Ammon's horn (tissue), 1 donor: Measurements from ENCODE around the gene PEX3.
A peak's percentile ranks its signal among the peaks of the same experiment; 100 is the strongest.
"Not testable (repeated sequence)": the region's sequence is repeated elsewhere in the genome, so short reads cannot be mapped to it uniquely, and the experiment has no call there.

Source experiments
- DNase-seq: peaks from one replicate; pipeline ENCODE4 v3.0.0-alpha.2; 2016; ENCODE audit warnings: low spot score

The PEX3 gene

DNA sequence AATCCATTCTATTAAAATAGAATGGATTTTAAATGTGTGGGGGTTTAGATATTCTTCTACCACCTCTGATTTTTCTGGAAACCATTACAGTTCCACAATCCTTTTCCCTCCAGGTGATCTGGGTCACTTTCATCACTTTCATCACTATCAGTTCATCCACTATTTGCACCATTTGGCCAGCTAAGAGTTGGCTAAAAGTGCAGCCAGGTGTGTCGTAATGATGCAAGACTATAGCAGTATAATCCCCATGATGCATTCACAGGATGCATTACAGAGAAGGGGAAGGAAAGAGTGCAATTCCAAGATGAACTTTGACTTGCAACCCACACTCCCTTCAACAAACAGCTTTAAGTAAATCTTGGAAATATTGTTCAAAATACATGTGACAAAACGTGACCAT is 56.0 kb downstream of the PEX3 start:
- DNase-seq, result no peak

DNA sequence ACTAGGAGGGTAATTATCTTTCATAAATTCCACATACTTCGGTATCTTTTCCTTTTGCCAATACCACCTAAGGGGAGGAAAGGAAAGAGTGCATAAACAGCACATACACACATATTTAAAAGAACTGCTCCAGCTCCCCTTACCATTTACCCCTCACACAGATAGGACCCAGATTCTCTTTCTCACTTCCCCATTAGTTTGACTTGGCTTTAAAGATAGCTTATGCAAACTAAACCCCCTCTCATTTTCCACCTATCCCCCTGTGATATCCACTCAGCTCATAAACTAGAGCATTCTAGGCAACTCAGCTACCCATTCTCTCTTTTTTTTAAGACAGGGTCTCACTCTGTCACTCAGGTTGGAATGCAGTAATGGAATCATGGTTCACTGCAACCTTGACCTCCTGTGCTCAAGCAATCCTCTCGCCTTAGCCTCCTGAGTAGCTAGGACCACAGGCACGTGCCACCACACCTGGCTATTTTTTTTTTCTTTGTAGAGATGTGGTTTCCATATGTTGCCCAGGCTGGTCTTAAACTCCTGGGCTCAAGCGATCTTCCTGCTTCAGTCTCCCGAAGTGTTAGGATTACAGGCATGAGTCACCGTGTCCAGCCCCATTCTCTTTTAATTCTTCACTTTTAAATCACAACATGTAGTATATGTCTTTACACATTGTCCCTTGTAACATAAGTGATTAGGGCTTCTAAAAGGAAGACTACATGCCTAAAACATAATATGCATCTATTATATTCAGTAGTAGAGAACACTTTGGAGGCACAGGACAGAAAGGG is 56.9 kb downstream of the PEX3 start:
- DNase-seq, result no peak

DNA sequence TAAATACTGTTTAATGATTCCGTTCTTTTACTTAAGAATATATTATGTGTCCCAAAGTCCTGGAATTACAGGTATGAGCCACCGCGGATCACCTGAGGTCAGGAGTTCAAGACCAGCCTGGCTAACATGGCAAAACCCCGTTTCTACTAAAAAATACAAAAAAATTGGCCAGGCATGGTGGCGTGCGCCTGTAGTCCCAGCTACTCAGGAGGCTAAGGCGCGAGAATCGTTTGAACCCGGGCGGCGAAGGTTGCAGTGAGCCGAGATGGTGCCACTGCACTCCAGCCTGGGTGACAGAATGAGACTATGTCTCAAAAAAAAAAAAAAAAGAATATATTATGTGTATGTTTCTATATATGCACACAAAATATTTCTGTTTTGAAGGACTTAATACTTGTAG is 59.7 kb downstream of the PEX3 start:
- not testable (repeated sequence) for DNase-seq

DNA sequence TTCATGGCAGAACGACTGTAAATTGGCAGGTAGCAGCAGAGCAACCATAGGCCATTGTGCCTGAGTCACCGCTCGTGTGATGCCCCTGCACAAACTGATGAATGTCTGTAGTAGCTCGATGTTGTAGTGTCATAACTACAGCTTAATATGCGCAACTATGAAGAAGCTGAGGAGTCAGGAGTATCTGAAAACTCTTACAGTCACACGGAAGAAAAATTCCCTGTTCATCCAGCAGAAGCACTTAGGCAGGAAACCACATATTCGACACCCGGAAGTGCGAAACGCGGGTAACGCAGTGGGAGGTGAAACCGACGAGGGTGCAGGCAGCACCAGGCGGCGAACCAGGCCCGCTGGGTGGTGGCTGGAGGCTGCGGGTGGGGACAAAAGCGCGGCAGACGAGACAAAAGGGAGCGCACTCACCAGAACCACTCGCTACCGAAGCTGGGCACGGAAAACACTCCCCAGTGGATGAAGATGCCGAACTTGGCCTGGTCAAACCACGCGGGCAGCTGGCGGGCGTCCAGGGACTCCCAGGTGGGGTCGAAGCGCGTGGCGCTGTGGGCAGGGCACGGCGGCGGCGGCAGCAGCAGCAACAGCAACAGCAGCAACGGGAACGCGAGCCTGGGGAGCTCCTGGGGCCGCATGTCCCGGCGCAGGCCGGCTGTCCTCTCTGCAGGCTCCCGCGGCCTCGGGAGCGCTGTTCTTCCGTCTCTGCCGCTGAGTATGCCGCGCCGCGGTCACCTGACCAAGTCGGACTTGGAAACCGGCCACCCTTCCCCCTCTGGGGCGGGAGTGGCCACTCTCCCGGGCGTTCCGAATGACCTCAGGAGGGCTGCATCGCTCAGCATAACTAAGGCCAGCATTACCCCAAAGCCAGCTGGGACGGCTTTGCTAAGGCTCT is 60.6 kb downstream of the PEX3 start, which contains the start of gene FUCA2:
Gene FUCA2 (minus strand): TSS at position 730 of the 901 bp plus-strand sequence. CDS start 86 bp downstream, at position 644.
- DNase-seq, result peak; percentile 87

DNA sequence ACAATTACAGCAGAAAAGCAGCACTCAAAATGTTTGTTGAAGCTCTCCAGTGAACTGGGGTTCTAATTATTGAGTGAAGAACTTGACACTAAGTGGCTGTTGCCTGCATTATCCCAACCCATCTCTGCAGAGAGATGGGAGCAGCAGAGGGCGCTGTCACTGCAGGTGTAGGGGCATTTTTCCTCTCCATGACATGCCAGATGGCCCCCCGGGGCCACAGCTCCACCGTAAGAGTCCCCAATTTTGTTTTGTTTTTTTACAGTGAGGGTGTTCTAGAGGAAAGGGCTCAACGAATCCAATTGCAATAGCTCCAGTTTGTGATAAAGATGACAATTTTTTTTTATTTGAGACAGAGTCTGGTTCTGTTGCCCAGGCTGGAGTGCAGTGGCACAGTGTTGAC is 62.8 kb downstream of the PEX3 start:
- DNase-seq, result no peak

DNA sequence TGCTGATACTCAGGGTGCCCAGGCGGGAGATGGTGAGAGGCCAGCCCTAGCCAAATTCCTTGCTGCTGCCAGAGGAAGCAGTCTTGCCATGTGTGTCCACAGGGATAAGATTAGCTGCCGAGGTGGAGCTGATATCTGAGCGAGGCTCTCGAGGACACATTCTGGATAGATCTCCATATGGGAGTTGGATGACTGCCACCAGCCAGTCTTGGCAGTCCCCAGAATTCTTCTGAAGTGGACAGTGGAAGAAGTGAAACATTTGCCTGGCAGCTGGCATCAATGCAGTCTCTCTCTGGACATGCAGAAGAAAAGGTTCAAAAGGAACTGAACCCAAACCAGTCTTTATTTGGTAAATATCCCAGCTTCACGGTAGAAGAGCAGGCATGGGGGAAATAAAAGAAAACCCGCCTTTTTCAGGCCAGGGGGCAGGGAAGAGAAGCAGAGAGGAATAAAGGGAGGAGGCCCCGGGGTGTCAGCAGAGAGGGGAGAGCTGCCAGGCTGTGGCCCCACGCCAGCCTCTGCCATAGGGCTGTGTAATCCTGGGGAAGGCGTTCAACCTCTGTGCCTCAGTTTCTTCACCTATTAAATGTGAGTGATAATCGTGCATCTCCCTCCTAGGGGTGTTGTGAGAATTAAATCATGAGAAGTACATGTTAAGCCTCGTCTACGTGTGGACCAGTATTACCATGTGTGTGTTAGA is 64.6 kb downstream of the PEX3 start:
- no peak for DNase-seq

DNA sequence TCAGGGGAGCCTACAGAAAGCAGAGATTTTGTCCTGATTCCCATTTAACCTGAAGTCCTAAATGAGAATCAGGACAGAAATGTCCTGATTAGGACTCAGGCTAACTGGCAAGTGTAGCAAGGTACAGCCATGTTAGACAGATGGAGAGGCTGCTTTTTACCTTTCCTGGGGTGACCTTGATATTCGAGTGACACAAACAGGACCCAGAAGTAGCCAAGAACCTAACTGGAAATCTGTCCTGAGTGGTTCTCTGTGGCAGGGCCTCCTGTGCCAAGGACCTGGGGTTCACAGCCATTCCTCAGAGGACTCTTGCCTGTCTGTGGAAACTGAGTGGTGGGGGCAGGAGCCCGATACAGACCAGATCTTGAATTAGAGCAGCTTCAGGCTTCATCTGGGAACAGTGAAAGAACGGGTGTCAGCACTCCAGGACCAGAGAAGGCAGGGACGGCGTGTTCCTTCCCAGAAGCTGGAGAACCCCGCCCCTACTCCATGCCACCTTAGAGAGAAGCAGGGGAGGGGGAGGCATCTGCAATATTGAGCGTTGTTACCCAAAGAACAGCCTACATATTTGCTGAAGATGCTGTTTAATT is 65.3 kb downstream of the PEX3 start:
- no peak for DNase-seq

DNA sequence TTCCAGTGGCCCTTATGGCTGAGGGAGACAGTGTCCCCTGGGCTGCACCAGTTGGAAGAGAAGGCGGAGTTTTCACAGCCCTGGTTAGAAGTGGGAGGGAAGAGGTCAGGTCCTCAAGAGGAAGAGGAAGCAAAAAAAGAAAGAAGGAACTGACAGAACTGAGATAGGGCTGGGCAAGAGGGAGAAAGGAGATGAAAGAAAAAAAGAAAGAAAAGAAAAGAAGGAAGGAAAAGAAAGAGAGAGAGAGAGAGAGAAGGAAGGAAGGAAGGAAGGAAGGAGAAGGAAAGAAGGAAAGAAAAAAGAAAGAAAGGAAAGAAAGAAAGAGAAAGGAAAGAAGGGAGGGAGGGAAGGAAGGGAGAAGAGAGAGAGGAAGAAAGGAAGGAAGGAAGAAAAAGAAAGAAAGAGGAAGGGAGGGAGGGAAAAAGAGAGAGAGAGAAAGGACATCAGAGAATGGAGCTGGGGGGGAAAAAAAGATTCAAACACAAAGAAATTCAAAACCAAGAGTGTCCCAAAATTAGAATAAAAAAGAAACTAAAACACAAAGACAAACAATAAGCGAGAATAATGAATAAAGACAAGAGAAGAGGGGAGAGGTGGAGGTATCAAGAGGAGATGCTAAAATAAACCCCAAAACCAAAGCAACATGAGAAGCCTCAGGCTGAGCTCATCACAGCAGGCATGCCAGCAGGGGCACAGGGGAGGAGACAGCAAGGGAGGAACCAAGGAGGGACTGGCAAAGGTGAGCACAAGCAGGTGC is 66.3 kb downstream of the PEX3 start:
- no peak for DNase-seq

DNA sequence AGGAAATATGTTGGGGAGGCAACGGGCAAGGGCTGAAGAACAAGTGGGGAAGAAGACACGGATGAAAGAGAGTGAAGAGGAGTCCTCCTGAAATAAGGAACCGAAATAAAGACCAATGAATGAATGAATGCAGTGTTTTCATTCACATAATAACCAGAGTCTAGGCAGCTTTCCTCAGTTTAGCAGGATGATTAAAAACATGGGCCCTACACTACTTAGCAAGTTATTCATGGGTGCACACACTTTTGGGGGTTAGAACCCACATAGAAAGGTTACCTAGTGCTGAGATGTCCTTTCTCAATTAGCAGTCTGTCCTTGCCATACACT is 66.8 kb downstream of the PEX3 start:
- no peak for DNase-seq

DNA sequence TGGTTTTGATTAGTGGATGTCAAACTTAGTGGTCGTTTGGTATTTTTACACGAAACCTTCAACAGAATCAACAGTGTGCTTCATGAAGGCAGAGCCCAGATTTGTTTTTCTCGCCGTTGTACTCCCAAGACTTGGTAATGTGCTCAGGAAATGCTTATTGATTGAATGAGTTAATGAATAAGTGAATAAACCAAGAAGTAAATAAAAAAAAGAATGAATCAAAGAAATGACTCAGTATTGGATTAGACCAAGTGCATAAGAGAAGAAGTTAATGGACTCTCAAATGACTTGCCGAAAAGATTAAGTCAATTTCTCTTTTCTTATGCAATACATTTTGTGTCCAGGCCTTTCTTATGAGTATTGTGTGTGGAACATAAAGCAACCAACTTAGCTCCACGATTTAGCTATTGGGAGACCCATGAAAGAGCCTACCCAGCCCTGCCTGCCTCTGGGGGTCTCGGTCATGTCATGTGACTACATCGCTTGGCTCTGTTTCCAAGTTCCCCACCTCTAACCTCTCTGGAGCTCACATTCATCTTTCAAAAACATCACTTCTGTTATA is 71.5 kb downstream of the PEX3 start:
- DNase-seq, result no peak

DNA sequence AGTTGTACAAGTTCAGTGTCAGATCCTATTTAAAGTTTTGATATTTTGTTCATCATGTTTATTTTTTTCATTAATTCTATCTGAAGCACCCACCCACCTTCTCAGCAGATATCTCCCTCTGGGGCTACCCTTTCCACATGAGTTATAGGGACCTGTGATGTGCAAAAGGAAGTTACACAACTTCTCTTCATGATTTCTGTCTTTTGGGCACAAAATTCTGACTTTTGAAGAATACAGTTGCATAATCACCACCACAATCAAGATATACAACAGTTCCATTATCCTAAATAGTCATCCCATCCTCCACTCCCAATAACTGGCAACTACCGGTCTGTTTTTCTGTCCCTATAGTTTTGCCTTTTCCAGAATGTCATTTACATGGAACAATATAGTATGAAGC is 74.8 kb downstream of the PEX3 start:
- no peak for DNase-seq

DNA sequence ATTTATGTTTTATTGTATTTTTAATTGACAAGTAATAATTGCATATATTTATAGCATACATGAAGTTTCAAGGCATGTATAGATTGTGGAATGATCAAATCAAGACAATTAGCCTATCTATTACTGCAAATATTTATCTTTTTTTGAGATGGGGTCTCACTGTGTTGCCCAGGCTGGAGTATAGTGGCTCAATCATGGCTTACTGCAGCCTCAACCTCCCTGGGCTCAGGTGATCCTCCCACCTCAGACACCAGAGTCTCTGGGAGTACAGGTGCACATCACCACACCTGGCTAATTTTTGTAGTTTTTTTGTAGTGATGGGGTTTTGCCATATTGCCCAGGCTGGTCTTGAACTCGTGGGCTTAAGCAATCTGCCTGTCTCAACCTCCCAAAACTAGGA is 77.1 kb downstream of the PEX3 start:
- DNase-seq, result no peak

DNA sequence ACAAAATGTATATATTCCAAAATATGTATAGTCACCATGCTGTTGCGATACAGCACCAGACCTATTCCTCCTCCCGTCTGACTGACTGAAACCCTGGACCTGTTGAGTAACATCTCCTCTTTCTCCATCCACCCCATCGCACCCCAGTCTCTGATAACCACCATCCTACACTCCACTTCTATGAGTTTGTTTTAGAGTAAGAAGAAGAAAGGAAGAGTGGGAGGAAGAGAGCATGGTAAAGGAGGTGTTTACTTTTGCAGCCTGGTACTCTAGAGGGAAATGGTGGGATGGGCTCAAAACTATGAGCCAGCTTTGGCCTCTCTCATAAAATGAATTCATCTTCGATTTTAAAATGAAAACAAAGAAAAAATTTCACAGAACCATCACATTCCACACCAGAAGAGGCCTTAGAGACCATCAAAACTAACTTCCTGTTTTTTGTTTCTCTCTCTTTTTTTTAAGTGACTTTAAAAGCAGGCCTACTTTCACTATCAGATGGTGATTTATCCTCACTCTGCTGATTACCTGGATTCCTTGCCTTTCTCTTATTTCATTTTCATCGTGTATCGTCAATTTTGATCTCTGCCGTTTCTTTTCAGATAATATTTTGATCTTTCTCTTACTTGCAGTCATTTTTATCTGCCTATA is 77.7 kb downstream of the PEX3 start:
- DNase-seq, result no peak

DNA sequence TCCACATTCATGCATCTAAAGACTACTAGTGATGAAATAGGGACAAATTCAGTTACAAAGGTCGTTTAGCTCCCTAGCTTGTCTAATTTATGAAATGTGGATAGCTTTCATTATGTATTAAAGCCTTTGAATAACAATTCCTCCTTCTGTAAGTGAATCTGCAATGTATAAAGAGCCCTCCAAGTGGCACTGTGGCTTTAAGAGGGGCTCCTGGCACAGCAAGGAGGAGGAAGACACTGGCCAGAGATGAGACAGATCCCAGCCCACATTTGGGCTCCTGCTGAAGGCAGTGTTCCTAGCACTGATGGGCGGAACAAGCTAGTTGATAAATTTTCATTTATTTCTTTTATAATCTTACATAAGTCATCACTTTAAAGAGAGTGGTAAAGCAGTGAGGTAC is 78.5 kb downstream of the PEX3 start:
- DNase-seq, result no peak

DNA sequence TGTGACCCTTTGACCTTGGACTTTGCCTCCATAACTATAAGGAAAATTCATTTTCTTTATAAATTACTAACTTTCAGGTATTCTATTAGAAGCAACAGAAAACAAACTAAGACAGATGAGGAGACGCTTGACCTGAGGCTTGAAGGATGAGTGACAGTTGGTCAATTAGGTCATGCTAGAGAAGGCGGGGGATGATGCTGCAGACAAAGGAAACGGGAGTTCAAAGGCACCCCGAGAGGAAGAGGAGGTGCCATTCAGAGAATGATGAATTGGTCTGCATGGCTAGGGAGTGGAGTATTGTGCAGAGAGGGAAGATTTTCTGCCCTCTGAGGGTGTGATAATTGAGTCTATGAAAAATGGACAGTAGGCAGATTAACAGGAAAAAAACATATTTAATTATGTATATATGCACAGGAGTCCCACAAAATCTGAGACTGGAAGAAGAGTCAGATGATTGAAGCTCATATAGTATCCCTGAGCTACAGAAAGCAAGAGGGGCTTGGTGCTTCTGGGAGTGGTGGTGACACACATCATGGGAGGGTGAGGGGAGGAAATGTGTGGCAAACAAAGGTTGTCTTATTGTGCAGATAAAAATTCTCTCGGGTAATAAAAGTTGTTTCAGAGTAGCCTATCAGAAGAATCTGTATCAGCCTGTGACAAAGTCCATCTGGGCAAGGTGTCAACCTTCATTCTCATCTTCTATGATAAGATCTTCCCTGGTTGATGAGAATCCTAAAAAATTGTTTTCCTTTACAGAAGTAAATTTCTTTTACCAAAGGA is 81.3 kb downstream of the PEX3 start:
- DNase-seq, result no peak

DNA sequence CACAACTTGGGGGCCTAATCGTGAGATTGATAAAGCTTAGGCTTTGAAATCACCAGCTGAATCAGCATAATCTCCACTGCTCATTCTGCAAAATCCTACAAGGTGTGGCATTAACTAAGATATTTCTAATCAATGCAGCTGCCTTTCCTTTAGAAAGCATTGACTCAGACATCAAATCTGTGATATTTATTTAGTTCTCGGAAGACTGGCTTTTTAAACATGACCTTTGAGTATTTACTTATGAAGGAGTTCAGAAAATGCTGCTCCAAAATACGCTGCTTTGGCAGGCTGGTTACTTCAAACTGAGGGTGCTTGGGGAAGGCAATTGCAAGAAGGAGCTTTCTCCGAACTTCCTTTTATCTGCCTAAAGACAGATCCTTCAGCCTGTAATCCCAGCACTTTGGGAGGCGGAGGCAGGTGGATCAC is 84.6 kb downstream of the PEX3 start:
- DNase-seq, result no peak

DNA sequence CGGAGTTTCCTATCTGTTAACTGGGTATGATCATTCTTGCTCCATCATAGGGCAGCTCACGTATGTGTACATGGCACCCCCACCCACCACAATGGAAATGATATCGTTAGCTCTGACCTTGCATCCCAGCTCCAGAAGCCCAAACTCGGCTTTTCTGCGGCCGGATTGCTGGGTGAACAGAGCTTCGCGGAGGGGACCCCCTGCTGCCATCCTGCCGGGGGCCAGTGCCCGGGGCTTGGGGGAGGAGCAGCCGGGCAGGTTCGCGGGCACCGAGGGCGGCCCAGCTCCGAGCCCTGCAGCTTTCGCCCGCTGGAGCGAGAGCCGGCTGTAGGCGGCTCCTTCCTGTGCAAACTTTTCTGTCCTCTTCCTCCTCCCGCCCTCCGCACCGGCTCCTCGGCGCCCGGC is 85.9 kb downstream of the PEX3 start:
- DNase-seq, result no peak

DNA sequence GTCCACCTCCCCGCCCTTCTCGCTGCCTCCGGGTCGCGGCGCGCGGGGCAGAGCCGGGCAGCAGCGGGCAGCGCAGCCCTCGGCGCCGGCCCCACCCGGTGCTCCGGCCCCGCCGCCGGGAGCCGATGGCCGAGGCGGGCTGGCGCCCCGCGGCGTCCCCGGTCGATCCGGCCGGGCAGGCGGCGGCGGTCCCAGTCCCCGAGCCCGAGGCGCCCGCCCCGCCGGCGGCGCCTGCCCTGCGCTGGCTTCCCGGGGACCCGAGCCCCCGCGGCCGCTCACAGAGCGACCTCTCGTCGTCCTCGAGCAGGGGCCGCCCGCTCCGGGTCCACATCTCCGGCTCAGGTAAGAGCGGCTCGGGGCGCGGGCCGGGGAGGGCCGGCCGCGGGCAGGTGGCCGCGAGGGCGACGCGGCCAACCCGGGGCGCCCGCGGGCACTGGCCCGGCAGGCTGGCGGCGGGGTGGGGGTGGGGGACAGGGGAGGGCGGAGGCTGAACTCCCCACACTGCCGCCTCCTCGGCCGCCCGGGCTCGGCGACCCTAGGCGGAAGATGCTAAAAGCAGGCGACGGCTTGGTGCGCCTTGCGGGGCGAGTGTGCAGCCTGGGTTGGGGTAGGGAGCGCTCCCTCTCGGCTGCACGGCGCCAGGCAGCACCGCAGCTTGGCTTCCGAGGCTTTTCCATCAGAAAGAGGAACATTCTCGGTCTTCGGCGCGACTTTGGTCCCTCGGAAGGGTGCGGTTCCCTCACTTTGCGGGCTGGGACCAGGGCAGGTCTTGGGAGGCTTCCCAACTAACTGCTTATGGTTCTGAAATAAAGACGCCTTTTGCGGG is 86.5 kb downstream of the PEX3 start:
- peak; percentile 69 for DNase-seq

DNA sequence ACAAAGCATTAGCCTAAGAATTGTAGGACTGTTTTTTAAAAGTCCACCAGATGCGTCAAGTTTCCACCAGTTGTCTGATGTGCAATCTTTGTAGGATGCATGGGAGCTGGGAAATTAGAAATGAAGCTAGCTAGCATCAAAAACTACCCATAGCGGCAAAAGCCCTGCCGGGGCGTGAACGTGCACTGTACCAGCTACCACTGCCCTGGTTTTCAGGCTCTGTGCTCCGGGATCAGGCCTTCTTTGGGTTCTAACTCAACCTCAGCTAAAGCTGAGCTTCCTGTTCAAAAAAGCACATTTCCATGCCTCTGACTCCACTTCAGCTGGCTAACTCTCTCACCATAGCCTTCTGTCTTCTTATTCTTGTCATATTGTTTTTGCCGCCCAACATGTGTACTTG is 87.8 kb downstream of the PEX3 start:
- no peak for DNase-seq
